Gastrocnemius medialis (tissue), 4 donors: ENCODE data around the gene ANXA2. TPM values are rescaled to one million over a fixed set of nuclear protein-coding genes. Genes with fewer than 3 reads are reported as not detected.
"Not testable (repeated sequence)": the region's sequence is repeated elsewhere in the genome, so short reads cannot be mapped to it uniquely, and the experiment has no call there.

Source experiments
- ATAC-seq, 2 donors: fragments of 150-250 bp; one replicate each; pipeline ENCODE4 v1.9.1; 2016
- DNase-seq, 2 donors: peaks; one replicate each; pipeline ENCODE4 v3.0.0-alpha.2; 2019
- H3K27ac ChIP-seq, 4 donors: fragments of 200-600 bp; sonication (generic); 1 replicate in 1 of 4; 2 replicates in 3 of 4; pipeline ENCODE4 v1.5.1; 2016 to 2018; ENCODE audit warnings: mild to moderate bottlenecking in 2 of 4, moderate library complexity in 1 of 4
- H3K27me3 ChIP-seq, 3 donors: fragments of 200-600 bp; sonication (generic) in 2 of 3; 1 replicate in 1 of 3; 2 replicates in 2 of 3; pipeline versions ENCODE4 v1.5.1 to v1.6.0; 2016 to 2019; ENCODE audit warnings: mild to moderate bottlenecking in 1 of 3, moderate library complexity in 1 of 3
- H3K36me3 ChIP-seq, 2 donors: fragments of 200-600 bp; sonication (generic) in 1 of 2; one replicate each; pipeline ENCODE4 v1.5.1; 2017 to 2018
- H3K4me1 ChIP-seq, 2 donors: fragments of 200-600 bp; sonication (generic) in 1 of 2; one replicate each; pipeline ENCODE4 v1.5.1; 2016 to 2017; ENCODE audit warnings: mild to moderate bottlenecking in 2 of 2
- H3K4me3 ChIP-seq, 4 donors: fragments of 200-600 bp; sonication (generic) in 3 of 4; 1 replicate in 1 of 4; 2 replicates in 3 of 4; pipeline ENCODE4 v1.5.1; 2016 to 2019; ENCODE audit warnings: mild to moderate bottlenecking in 2 of 4
- H3K9me3 ChIP-seq, 3 donors: fragments of 200-600 bp; sonication (generic) in 2 of 3; 1 replicate in 1 of 3; 2 replicates in 2 of 3; pipeline ENCODE4 v1.5.1; 2016 to 2019
- CTCF ChIP-seq, 5 experiments: fragments of 450-650 bp in 3 of 5; fragments of 200-600 bp in 2 of 5; sonication (generic) in 2 of 5; IDR thresholded peaks in 4 of 5; conservative IDR thresholded peaks in 1 of 5; 1 replicate in 4 of 5; 2 replicates in 1 of 5; pipeline ENCODE4 v1.5.1; 2016 to 2019; ENCODE audit warnings: antibody characterized with exemption in 5 of 5, mild to moderate bottlenecking in 3 of 5, moderate library complexity in 3 of 5
- POLR2A ChIP-seq, 2 donors: fragments of 450-650 bp; IDR thresholded peaks; one replicate each; pipeline ENCODE4 v1.6.1; 2017; ENCODE audit warnings: antibody characterized with exemption in 2 of 2, mild to moderate bottlenecking in 2 of 2, moderate library complexity in 2 of 2
- in situ Hi-C, 4 donors: fragments of 200-750 bp; cut with MboI; loops; one replicate each; pipeline versions ENCODE4 v1.15.0 to v1.8.0; 2017; ENCODE audit warnings: low sequenced_read_pairs in 4 of 4
- intact Hi-C: fragments of 100-400 bp; cut with DNase I; formaldehyde crosslinking; loops from one replicate; pipeline ENCODE4 v1.15.1; 2023; ENCODE audit warnings: low total_unique reads
- total RNA-seq, 4 donors: library from RNA; depleted of rRNA; stranded (reverse); fragments of >200 nt; gene quantifications; one replicate each; pipeline versions ENCODE4 v1.1.0 to v1.2.3, GENCODE V29; 2016

The ANXA2 gene
- total RNA-seq, 4 donors from 2014 or later: 266 to 386 (median 323) TPM

DNA sequence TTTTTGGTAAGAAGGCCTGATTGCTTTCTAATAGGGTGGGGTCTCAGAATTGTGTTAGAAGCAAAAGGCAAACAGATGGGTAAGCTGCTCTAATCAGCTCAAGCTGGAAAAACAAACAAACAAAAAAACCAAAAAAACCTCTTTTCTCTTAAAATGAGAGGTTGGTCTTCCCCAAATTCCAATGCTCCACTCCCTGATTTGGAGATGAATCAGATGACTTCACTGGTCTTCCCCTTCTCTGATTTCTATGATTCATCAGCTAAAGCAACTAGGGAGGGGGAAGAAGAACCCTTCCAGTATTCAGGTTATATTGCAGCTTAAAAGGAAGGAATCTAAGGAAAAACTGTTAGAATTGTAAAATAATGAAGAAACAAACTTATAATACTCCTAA is 9.6 kb upstream of the ANXA2 start:
- Histone ChIP-seq H3K4me3 (no peak overlapping the region), H3K9me3 (no peaks in the 10 kb centered on the region), H3K36me3 (no peaks in the 10 kb centered on the region), H3K4me1 (peaks cover 25 to 32% of the 10 kb centered on the region in 2 donors), H3K27me3 (no peaks in the 10 kb centered on the region), H3K27ac (peak overlapping the region; percentile 53 to 75 (median 68))
- in situ Hi-C loops (no loop called here), intact Hi-C loops (no loop called here)
- DNase-seq: no peak
- peak; percentile 53 to 61 for ATAC-seq
- TF ChIP-seq CTCF (IDR thresholded peaks at IDR 0.05 in 4 of 5, conservative IDR thresholded peaks at IDR 0.05 in 1 of 5) (no peak), POLR2A (IDR thresholded peaks at IDR 0.05) (no peak)

DNA sequence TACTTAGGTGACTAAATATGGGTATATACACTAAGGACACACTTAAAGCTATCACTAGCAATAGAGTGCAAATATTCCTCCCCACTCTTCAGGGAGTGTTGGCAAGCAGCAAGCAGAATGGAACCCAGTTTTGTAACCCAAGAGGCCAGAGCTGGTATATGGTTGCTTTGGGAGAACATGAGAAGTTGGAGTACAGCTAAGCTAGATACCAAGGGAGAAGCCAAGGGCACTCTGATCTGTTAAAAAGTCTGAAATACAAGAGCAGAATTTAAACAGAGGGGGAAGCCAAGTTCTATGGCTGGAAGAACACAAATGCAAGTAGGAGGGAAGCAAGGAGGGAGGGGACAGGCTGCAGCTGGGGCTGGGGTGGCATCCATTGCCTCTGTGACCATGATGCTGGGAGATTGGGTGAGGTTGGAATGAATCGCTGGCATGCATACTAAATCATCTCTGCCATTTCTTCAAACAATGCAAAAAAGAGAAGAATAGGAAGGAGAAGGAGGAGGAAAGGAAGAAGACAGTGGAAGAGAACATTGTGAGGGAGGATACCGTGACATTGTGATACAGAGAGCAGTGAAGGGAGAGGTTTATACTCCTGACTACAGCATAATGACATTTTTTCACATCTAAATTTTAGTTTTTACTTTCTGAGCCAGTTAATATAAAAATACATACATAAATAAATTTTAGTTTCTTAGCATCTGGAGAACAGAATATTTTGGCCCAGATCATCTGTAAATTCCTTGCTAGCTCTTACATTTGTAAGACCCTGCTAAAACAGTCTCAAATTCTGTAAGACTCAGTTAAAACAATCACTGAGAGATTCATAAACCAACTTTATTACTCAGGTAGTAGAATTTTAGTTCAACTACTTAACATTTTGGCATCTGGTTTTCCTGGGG is 9.0 kb upstream of the ANXA2 start:
- intact Hi-C loops: no loop called here
- H3K27ac ChIP-seq: peak overlapping the region; percentile 53 to 75 (median 68)

DNA sequence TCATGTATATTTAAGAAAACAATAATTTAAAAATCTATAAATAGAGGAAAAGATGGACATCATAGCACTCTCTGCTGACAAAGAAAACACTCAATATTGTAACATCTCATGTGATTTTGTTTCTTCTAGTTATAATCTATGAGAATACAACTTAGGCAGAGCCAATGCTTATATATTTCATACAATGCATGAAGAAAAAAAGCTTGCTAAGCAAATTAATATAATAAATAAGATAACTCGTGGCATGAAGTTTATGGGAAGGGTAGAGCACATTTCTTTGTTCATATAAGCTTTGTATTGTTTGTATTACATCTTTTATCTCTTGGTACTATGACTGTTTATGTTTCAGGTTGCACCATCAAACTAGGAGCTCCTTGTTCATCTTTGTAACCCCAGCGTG is 7.6 kb upstream of the ANXA2 start:
- intact Hi-C loops (no loop called here), in situ Hi-C loops (no loop called here)
- peaks cover 25 to 32% of the 10 kb centered on the region in 2 donors for H3K4me1 ChIP-seq
- no peaks in the 10 kb centered on the region for H3K27me3 ChIP-seq
- H3K9me3 ChIP-seq: no peaks in the 10 kb centered on the region
- no peak for TF ChIP-seq POLR2A (IDR thresholded peaks at IDR 0.05)
- TF ChIP-seq CTCF (IDR thresholded peaks at IDR 0.05 in 4 of 5, conservative IDR thresholded peaks at IDR 0.05 in 1 of 5): no peak
- H3K27ac ChIP-seq: no peak overlapping the region
- no peaks in the 10 kb centered on the region for H3K36me3 ChIP-seq
- no peak overlapping the region for H3K4me3 ChIP-seq
- DNase-seq (no peak), ATAC-seq (no peak)

More for the DNA sequence above, 9.0 kb upstream of the ANXA2 start:
- DNase-seq (no peak), ATAC-seq (peak in 1 of 2 donors; percentile 40)
- in situ Hi-C loops: no loop called here
- Histone ChIP-seq H3K27me3 (no peaks in the 10 kb centered on the region), H3K4me3 (no peak overlapping the region), H3K9me3 (no peaks in the 10 kb centered on the region), H3K36me3 (no peaks in the 10 kb centered on the region), H3K4me1 (peaks cover 25 to 32% of the 10 kb centered on the region in 2 donors)
- TF ChIP-seq CTCF (IDR thresholded peaks at IDR 0.05 in 4 of 5, conservative IDR thresholded peaks at IDR 0.05 in 1 of 5): no peak
- no peak for TF ChIP-seq POLR2A (IDR thresholded peaks at IDR 0.05)

GRCh38 chr15:60404351-60404750 is 6.6 kb upstream of the ANXA2 start:
- peaks cover 25 to 32% of the 10 kb centered on the region in 2 donors for H3K4me1 ChIP-seq
- H3K9me3 ChIP-seq, in situ Hi-C loops, H3K36me3 ChIP-seq, H3K27me3 ChIP-seq, DNase-seq, ATAC-seq, intact Hi-C loops, H3K4me3 ChIP-seq, H3K27ac ChIP-seq: not testable (repeated sequence)

DNA sequence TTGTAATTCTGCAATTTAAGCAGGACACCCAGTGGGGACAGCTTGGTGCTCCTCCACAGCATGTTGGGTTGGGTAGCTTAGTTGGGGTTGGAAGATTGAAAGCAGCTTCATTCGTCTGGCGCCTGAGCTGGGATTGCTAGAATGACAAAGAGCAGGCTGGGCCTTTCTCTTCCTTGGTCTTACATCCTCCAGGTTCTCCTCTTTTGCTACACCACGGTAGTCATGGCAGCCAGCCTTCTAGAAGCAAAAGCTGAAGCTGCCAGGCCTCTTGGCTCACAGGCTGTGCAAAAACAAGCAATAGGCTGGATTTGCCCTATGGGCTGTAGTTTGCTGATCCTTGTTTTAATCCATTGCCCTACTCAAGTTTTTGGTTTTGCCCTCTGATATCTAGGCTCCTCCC is 3.2 kb upstream of the ANXA2 start:
- H3K4me1 ChIP-seq: peaks cover 15% of the 10 kb centered on the region in 2 donors
- DNase-seq (no peak), ATAC-seq (no peak)
- intact Hi-C loops (no loop called here), in situ Hi-C loops (no loop called here)
- H3K27me3 ChIP-seq: no peaks in the 10 kb centered on the region
- peaks cover 0 to 4% of the 10 kb centered on the region in 2 donors for H3K36me3 ChIP-seq
- peak overlapping the region in 1 of 4 donors; percentile 98 for H3K27ac ChIP-seq
- H3K9me3 ChIP-seq: no peaks in the 10 kb centered on the region
- no peak for TF ChIP-seq POLR2A (IDR thresholded peaks at IDR 0.05)
- TF ChIP-seq CTCF (IDR thresholded peaks at IDR 0.05 in 4 of 5, conservative IDR thresholded peaks at IDR 0.05 in 1 of 5): no peak
- no peak overlapping the region for H3K4me3 ChIP-seq
